HG02973 (cell line): ENCODE measurements around the gene RHO.

Experiments used
- ATAC-seq: cut with Tn5 transposase; IDR thresholded peaks from one replicate; pipeline ENCODE4 v1.9.1; 2021; ENCODE audit warnings: moderate library complexity; ENCODE audit not compliant: unreplicated experiment

The RHO gene

GRCh38 chr3:129519896-129520715 lies 8.3 kb upstream of the RHO start:
- no peak for ATAC-seq

DNA sequence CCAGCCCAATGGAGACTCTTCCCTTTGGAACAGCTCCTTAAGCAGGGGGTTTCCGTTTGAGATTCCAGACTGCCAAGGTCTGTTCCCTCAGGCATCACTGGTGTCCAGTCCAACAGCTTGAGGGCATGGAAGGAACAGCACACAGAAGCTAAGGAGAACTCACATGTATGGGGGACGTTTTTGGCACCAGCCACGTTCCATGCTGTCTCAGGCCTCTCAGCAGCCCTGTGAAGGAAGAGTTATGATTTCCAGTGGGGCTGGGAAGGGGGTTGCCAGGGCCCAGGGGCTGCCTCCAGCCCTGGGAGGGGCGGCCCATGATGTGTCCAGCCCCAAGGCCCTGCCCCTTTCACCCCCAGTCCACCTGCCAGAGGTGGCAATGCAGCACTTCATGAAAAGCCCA lies 7.5 kb upstream of the RHO start:
- no peak for ATAC-seq

DNA sequence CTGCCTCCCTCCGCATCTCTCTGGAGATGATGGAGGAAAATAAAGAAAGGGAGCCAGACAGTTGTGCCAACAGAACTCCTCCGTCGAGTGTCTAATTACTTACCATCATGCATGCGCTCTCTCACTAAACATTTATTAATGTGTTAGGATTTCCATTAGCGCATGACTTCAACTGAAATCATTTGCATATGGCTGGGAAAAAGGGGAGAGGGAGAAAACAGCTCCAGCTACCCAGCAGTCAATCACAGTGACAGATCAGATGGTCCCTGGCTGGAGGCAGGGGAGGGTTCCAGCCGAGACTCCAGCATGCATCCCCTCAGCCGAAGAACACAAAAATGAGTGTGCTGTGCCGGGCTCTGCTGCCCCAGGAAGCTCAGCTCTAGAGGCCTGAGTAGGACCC lies 6.8 kb upstream of the RHO start:
- no peak for ATAC-seq

GRCh38 chr3:129522953-129523352 lies 5.5 kb upstream of the RHO start:
- ATAC-seq, result no peak

DNA sequence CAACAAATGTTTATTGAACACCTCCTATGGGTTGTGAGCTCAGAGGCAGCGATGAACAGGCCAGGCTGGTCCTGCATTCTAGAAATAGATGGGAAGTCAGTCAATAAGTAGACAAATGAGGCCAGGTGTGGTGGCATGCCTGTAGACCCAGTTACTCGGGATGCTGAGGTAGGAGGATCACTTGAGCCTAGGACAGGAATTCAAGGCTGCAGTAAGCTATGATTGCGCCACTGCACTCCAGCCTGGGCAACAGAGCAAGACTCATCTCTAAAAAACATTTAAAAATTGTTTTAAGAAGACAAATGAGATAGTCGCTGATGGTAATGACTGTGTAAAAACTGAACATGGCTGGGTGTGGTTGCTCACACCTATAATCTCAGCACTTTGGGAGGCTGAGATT lies 4.4 kb upstream of the RHO start:
- no peak for ATAC-seq

GRCh38 chr3:129525341-129525968 lies 3.0 kb upstream of the RHO start:
- no peak for ATAC-seq

DNA sequence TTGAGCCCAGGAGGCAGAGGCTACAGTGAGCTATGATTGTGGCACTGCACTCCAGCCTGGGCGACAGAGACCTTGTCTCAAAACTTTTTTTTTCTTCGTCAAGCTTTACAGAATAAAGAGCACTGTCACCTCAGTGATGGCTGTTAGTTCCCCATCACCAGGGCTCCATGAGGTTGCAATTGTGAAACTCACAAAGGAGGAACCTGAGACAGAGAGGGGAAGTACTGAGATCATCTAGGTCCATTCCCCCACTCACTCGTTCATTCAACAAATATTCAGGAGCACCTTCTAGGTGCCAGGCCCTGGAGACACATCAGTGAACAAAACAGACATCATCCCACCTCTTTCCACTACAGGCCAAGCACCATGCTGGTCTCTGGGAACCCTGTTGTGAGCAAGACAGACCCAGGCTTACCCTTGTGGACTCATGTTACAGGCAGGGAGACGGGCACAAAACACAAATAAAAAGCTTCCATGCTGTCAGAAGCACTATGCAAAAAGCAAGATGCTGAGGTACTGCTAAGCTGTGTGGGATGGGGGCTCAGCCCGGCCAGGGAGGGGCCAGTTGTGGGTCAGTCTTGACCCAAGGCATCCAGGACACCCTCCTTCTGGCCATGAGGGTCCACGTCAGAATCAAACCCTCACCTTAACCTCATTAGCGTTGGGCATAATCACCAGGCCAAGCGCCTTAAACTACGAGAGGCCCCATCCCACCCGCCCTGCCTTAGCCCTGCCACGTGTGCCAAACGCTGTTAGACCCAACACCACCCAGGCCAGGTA lies 2.1 kb upstream of the RHO start:
- peak; percentile 79 for ATAC-seq

DNA sequence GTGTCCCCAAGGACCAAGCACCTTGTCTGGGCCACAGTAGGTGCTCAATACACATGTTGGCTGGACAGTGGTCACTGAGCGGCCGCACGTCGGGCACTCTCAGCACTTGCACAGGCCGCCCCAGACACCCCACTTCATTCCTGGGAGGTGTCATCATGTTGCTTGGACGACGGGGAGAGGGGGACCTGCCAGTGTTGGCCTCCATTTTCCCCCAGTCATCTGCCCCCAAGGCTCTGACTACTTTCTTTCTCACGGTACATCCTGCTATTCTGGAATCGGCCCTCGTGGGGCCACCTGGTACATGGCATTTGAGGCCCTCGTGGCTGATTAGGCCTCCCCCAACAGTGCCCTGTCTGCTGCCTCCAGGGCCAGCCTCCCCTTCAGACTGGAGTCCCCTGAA lies 1.2 kb upstream of the RHO start:
- ATAC-seq, result no peak

DNA sequence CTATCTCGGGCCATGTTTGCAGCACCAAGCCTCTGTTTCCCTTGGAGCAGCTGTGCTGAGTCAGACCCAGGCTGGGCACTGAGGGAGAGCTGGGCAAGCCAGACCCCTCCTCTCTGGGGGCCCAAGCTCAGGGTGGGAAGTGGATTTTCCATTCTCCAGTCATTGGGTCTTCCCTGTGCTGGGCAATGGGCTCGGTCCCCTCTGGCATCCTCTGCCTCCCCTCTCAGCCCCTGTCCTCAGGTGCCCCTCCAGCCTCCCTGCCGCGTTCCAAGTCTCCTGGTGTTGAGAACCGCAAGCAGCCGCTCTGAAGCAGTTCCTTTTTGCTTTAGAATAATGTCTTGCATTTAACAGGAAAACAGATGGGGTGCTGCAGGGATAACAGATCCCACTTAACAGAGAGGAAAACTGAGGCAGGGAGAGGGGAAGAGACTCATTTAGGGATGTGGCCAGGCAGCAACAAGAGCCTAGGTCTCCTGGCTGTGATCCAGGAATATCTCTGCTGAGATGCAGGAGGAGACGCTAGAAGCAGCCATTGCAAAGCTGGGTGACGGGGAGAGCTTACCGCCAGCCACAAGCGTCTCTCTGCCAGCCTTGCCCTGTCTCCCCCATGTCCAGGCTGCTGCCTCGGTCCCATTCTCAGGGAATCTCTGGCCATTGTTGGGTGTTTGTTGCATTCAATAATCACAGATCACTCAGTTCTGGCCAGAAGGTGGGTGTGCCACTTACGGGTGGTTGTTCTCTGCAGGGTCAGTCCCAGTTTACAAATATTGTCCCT lies 1.2 kb downstream of the RHO start:
- no peak for ATAC-seq

DNA sequence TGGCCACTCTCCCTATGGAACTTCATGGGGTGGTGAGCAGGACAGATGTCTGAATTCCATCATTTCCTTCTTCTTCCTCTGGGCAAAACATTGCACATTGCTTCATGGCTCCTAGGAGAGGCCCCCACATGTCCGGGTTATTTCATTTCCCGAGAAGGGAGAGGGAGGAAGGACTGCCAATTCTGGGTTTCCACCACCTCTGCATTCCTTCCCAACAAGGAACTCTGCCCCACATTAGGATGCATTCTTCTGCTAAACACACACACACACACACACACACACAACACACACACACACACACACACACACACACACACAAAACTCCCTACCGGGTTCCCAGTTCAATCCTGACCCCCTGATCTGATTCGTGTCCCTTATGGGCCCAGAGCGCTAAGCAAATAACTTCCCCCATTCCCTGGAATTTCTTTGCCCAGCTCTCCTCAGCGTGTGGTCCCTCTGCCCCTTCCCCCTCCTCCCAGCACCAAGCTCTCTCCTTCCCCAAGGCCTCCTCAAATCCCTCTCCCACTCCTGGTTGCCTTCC lies 1.9 kb downstream of the RHO start:
- ATAC-seq, result no peak

DNA sequence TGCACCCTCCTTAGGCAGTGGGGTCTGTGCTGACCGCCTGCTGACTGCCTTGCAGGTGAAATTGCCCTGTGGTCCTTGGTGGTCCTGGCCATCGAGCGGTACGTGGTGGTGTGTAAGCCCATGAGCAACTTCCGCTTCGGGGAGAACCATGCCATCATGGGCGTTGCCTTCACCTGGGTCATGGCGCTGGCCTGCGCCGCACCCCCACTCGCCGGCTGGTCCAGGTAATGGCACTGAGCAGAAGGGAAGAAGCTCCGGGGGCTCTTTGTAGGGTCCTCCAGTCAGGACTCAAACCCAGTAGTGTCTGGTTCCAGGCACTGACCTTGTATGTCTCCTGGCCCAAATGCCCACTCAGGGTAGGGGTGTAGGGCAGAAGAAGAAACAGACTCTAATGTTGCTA lies 2.4 kb downstream of the RHO start:
- ATAC-seq, result no peak

- no peak for ATAC-seq
Measured at GRCh38 chr3:129531699-129532098, 3.3 kb downstream of the RHO start.

GRCh38 chr3:129532261-129532660 lies 3.8 kb downstream of the RHO start:
- ATAC-seq, result no peak

- ATAC-seq, result no peak
Measured at GRCh38 chr3:129533406-129533805, 5.0 kb downstream of the RHO start.

DNA sequence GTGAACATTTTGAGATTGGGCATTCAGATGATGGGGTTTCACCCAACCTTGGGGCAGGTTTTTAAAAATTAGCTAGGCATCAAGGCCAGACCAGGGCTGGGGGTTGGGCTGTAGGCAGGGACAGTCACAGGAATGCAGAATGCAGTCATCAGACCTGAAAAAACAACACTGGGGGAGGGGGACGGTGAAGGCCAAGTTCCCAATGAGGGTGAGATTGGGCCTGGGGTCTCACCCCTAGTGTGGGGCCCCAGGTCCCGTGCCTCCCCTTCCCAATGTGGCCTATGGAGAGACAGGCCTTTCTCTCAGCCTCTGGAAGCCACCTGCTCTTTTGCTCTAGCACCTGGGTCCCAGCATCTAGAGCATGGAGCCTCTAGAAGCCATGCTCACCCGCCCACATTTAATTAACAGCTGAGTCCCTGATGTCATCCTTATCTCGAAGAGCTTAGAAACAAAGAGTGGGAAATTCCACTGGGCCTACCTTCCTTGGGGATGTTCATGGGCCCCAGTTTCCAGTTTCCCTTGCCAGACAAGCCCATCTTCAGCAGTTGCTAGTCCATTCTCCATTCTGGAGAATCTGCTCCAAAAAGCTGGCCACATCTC lies 6.1 kb downstream of the RHO start:
- no peak for ATAC-seq

GRCh38 chr3:129535075-129535474 lies 6.6 kb downstream of the RHO start:
- ATAC-seq, result no peak

DNA sequence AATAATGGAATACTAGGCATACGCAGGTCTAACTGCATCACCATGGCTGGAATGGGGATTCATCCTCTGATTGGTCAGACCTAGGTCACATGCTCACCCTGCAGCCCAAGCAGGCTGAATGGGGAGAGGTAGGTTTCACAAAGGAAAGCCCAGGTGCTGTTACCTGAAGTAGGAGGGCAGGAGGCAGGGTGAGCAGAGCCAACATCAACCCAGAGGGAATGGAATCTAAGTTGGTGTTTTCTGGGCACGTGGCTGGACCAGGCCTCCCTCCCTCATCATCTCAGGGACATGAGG lies 7.9 kb downstream of the RHO start:
- ATAC-seq, result no peak

DNA sequence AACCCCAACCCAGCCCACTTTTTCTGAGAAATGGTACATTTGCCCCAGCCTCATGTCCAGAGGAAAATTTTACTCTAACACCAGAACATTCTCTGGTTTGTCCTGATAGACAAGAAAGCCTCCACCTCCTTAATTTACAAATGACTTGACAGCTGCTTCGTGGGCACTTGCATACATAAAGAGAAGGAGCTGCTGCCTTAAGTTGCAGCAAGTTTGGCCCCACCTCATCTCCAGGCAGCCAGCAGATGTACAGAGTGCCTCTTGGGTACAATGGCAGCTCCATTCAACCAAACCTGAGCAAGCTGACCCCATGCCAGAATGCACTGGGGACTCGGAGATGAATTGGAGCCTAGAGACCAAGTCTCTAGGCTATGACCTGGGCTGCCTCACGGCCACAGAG lies 8.4 kb downstream of the RHO start:
- ATAC-seq, result no peak

- no peak for ATAC-seq
Measured at GRCh38 chr3:129539206-129539605, 10.8 kb downstream of the RHO start.

DNA sequence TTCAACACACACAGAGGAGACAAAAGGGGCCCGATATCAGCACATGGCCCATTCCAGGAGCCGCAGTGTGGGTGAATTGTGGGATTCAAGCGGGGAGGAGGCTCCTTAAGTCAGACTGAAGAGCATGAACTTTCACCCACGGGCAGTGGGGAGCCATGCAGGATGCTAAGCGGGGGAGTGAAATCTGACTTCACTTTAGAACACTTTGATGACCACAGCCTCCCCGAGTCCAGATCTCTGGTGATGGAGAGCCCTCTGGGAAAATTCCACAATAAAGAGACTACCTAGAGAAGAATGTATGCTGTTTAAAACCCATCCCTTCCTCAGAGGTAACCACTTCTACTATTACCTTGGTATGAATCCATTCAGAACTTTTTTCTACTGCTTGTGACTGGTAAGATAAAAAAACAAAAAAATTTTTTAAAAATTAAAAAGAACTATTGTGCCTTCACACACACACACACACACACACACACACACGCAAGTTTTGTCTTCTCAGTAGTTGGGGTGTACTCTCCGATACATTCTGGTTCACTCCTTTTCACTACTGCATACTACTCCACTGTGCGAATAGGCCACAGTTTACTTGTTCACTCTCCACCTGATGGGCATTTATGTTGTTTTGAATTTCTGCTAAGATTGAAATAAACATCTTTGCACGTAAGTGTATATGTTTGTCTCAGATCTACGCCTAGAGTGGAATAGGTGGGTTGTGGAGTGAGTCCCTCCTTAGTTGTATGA lies 12.5 kb downstream of the RHO start:
- no peak for ATAC-seq
